WI38 (cell line): Measurements from ENCODE around the gene FAN1.

Experiments used
- H3K4me3 ChIP-seq: 2 replicates; pipeline ENCODE4 v1.5.1; 2011; ENCODE audit warnings: low read depth, mild to moderate bottlenecking, control low read depth, low read length
- TF ChIP-seq, protein P1 (sequence below): IDR thresholded peaks from 2 replicates; pipeline ENCODE4 v1.5.1; 2012; ENCODE audit warnings: low read depth, mild to moderate bottlenecking, control low read depth, low read length

FAN1 gene

DNA sequence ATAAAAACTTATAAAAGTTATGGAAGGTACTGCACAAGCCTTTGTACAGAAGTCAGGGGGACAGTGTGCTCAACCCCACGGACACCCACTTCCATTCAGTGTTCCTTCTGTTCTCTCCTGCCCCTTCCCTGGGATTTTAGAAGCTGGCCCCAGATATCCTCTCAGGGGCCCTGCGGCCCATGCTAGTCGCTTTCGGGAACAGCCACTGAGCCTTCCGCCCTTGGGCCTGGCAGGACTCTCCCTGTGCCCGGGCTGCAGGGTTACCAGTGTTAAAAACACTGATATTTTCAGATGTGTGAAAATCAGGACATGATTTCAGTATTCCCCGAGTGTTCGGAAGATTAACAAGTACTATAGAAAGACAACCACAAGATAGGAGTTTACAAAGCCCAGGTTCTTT is 22.4 kb downstream of the FAN1 start:
- no peak overlapping the region for H3K4me3 ChIP-seq
- TF ChIP-seq, protein P1, sequence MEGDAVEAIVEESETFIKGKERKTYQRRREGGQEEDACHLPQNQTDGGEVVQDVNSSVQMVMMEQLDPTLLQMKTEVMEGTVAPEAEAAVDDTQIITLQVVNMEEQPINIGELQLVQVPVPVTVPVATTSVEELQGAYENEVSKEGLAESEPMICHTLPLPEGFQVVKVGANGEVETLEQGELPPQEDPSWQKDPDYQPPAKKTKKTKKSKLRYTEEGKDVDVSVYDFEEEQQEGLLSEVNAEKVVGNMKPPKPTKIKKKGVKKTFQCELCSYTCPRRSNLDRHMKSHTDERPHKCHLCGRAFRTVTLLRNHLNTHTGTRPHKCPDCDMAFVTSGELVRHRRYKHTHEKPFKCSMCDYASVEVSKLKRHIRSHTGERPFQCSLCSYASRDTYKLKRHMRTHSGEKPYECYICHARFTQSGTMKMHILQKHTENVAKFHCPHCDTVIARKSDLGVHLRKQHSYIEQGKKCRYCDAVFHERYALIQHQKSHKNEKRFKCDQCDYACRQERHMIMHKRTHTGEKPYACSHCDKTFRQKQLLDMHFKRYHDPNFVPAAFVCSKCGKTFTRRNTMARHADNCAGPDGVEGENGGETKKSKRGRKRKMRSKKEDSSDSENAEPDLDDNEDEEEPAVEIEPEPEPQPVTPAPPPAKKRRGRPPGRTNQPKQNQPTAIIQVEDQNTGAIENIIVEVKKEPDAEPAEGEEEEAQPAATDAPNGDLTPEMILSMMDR, result no peak

DNA sequence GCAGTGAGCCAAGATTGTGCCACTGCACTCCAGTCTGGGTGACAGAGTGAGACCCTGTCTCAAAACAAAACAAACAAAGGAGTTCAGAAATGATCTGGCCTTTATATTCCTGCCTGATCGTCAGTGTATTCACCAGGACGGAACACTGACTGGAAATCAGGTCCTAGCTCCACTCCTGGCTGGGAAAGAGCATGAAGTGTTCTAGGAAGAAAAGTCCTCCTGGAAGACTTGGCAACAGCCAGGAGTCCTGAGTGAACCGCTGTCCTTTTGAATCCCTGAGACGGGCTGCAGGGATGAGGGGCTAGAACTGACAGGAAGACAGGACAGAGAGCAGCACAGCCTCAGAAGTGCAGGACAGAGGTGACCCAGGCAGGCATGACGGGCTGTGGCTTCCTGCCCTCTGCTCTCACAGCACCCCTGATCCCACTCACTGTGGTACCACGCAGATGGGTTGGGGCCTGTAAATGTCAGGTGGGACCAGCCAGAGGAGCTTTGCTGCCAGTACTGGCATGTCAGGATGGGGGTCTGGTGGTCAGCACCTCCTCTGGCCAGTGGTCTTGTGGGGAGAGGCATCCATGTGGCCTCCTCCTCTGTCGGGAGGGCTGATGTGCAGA is 23.5 kb downstream of the FAN1 start:
- TF ChIP-seq, protein P1, result no peak
- H3K4me3 ChIP-seq, result no peak overlapping the region

DNA sequence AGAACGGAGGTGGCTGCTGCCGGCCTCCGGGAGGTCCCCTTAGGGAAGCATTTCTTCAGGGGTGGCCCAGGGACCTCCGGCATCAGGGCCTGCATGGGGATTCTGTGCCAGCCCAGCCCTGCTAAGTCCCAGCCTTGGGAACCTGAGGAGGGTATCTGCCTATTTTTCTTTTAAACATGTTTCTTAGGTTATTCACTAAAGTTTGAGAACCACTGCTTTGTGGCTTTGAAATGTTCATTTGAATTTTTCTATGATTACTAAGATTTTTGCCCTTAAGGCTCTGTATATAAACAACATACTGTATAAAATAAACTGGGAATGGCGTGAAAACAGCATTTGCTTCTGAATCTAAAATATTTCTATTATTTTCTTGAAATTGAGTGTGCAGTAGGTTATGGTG is 24.4 kb downstream of the FAN1 start:
- TF ChIP-seq, protein P1, result no peak
- H3K4me3 ChIP-seq, result no peak overlapping the region

DNA sequence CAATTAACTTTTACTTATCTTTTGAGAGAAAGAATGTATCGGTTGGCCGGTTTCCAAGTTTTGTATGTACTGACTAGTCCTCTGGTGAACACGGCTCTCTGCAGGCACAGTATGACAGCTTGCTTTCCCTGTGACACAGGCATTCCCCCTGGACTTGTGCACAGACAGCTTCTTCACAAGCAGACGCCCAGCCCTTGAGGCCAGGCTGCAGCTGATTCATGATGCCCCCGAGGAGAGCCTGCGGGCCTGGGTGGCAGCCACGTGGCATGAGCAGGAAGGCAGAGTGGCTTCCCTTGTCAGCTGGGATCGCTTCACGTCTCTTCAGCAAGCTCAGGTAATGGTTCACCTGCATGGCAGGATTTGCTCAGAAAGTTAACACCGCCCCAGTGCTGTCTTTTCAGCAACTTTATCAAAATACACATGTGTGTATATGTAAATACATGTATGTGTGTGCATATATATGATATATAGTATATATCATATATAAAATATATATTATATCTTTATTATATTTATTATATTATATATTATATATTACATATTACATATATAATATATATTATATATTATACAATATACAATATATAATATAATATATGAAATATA is 25.5 kb downstream of the FAN1 start:
- H3K4me3 ChIP-seq, result no peak overlapping the region
- TF ChIP-seq, protein P1, result no peak

DNA sequence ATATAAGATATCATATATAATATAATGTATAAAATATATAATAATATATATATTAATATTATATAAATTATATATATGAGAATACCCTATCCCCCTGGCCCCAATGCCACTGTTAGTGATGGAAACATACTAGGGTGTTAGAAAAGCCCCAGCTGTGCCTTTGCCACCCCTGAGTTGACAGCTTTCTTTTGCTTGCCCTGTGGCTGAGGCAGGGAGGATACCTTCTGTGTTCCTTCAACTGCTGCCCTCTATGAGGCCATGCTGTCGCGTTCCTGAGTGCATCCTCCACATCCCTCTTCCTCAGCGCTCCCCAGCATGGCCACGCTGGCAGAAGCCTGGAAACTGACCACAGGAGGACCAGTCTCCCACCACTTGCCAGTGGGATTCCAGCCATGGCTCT is 26.3 kb downstream of the FAN1 start:
- no peak overlapping the region for H3K4me3 ChIP-seq
- TF ChIP-seq, protein P1, result no peak

DNA sequence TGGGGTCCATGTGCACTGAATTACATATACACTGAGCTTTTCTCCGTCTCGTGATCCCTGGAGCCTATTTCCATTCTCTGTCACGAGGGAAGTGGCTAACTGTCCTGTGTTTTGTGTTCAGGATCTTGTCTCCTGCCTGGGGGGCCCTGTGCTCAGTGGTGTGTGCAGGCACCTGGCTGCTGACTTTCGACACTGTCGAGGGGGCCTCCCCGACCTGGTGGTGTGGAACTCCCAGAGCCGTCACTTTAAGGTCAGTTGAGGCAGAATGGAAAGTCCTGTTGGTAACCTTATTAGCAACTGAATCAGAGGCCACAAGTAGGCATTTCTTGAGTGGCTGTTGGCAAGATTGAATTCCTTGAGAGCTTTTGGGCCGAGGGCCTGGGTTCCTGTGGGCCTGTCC is 26.7 kb downstream of the FAN1 start:
- TF ChIP-seq, protein P1, result no peak
- no peak overlapping the region for H3K4me3 ChIP-seq

DNA sequence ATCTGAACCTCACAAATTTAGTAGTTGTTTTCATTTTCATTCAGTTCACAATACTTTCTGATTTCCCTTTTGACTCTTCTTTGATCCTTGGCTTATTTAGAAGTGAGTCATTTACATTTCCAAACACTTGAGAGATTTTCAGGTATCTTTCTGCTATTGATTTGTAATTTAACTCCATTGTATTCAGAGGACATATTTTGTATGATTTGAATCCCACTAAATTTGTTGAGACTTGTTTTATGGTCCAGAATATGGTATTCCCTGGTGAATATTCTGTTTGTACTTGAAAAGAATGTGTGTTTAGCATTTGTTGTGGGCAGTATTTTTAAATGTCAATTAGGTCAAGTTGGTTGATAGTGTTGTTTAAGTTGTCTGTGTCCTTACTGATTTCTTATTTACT is 29.6 kb downstream of the FAN1 start:
- TF ChIP-seq, protein P1, result no peak
- no peak overlapping the region for H3K4me3 ChIP-seq
